BLaER1 (cell line): Measurements from ENCODE around the gene ARHGAP11A.

ENCODE experiments used
- H3K27ac ChIP-seq: shearing (Covaris generic); formaldehyde crosslinking; 2 replicates; pipeline ENCODE4 v1.8.1; 2022
- H3K27me3 ChIP-seq: shearing (Covaris generic); formaldehyde crosslinking; 2 replicates; pipeline ENCODE4 v1.8.1; 2022
- H3K36me3 ChIP-seq: shearing (Covaris generic); formaldehyde crosslinking; 2 replicates; pipeline ENCODE4 v1.8.1; 2022
- H3K4me1 ChIP-seq: shearing (Covaris generic); formaldehyde crosslinking; 2 replicates; pipeline ENCODE4 v1.8.1; 2022
- H3K4me2 ChIP-seq: shearing (Covaris generic); formaldehyde crosslinking; 2 replicates; pipeline ENCODE4 v1.8.1; 2022
- H3K4me3 ChIP-seq: shearing (Covaris generic); formaldehyde crosslinking; 2 replicates; pipeline ENCODE4 v1.8.1; 2022
- H3K9ac ChIP-seq: shearing (Covaris generic); formaldehyde crosslinking; 2 replicates; pipeline ENCODE4 v1.8.1; 2022
- H3K9me3 ChIP-seq: shearing (Covaris generic); formaldehyde crosslinking; 2 replicates; pipeline ENCODE4 v1.8.1; 2022
- H4K20me1 ChIP-seq: shearing (Covaris generic); formaldehyde crosslinking; 2 replicates; pipeline ENCODE4 v1.8.1; 2022
- Cebpa-rat ChIP-seq: shearing (Covaris generic); IDR thresholded peaks from 2 replicates; pipeline ENCODE4 v1.8.1; 2022

The ARHGAP11A gene

GRCh38 chr15:32636908-32637567, 21.7 kb downstream of the ARHGAP11A start:
- no peak overlapping the region for H3K4me3 ChIP-seq
- no peak for TF ChIP-seq Cebpa-rat
- no peaks in the 10 kb centered on the region for H3K9me3 ChIP-seq
- peaks cover 42% of the 10 kb centered on the region for H3K4me1 ChIP-seq
- H3K9ac ChIP-seq = no peak overlapping the region
- H3K4me2 ChIP-seq = peak overlapping the region; percentile 60
- H3K27me3 ChIP-seq = no peaks in the 10 kb centered on the region
- peaks cover 73% of the 10 kb centered on the region for H3K36me3 ChIP-seq
- H3K27ac ChIP-seq = no peak overlapping the region; the same call in 1 of the 2 replicates
- H4K20me1 ChIP-seq = no peaks in the 10 kb centered on the region

DNA sequence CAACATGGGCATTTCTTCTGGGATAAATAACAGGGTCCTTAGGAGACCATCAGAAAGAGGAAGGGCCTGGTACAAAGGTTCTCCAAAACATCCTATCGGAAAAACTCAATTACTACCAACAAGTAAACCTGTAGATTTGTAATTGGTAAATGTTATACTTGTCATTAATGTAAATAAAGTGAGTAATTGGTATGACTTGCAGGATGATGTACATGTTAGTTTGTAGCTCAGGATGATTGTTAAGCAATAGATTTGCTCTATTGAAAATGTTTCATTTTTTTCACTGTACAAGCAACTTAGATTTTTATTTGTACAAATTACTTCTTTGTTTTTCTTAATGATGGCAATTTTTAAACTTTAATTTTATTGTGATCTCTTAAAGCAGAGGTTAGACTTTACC, 22.4 kb downstream of the ARHGAP11A start:
- Histone ChIP-seq H3K9ac (no peak overlapping the region), H3K4me2 (peak overlapping the region; percentile 60), H3K36me3 (peaks cover 72% of the 10 kb centered on the region), H4K20me1 (no peaks in the 10 kb centered on the region), H3K9me3 (no peaks in the 10 kb centered on the region), H3K27me3 (no peaks in the 10 kb centered on the region), H3K4me1 (peaks cover 42% of the 10 kb centered on the region), H3K4me3 (no peak overlapping the region), H3K27ac (no peak overlapping the region)
- TF ChIP-seq Cebpa-rat = no peak

DNA sequence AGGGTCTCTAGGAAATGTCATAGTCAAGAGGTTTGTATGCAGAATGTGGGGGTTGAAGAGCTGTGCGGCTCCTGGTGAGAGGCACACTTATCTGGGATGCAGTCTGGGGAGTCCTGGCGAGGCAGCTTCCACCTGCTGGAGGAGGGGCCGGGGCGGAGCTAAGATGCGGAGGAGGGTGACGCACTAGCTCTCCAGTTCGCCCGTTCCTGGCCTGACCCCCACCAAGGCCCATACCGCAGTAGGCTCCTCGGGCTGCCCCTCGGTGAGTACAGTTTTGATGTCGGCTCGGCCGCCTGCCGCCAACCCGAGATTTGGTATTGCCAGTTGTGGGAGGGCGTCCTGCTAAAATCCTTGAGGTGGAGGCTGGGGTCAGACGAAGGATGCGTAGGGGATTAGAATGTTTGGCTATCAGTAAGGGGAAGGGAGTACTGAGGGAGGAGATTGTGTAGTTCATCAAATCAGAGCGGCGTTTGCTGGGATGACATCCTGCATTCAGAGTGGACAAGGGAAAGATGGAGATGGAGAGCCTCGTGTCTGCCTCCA, 26.3 kb downstream of the ARHGAP11A start, which contains the start of gene SCG5:
Gene SCG5 (plus strand): TSS at position 194 of the 543 bp plus-strand sequence. CDS start 1,883 bp downstream, outside the sequence.
- no peaks in the 10 kb centered on the region for H3K27me3 ChIP-seq
- no peak within 1 kb of the TSS for H3K27ac ChIP-seq
- no peaks in the 10 kb centered on the region for H3K9me3 ChIP-seq
- peaks cover 14% of the 10 kb centered on the region for H3K4me1 ChIP-seq
- H3K4me2 ChIP-seq = no peak within 1 kb of the TSS
- peaks cover 72% of the 10 kb centered on the region for H3K36me3 ChIP-seq
- no peak within 1 kb of the TSS for H3K4me3 ChIP-seq
- TF ChIP-seq Cebpa-rat = no peak
- H3K9ac ChIP-seq = no peak within 1 kb of the TSS
- no peaks in the 10 kb centered on the region for H4K20me1 ChIP-seq

- Histone ChIP-seq H3K4me2 (no peak overlapping the region), H3K36me3 (peaks cover 77% of the 10 kb centered on the region), H3K9me3 (no peaks in the 10 kb centered on the region), H4K20me1 (no peaks in the 10 kb centered on the region), H3K9ac (no peak overlapping the region), H3K27ac (no peak overlapping the region), H3K4me3 (no peak overlapping the region), H3K27me3 (no peaks in the 10 kb centered on the region), H3K4me1 (peaks cover 1% of the 10 kb centered on the region; the same call in 1 of the 2 replicates)
- TF ChIP-seq Cebpa-rat = no peak
Measured at GRCh38 chr15:32642667-32643435, 27.5 kb downstream of the ARHGAP11A start.

DNA sequence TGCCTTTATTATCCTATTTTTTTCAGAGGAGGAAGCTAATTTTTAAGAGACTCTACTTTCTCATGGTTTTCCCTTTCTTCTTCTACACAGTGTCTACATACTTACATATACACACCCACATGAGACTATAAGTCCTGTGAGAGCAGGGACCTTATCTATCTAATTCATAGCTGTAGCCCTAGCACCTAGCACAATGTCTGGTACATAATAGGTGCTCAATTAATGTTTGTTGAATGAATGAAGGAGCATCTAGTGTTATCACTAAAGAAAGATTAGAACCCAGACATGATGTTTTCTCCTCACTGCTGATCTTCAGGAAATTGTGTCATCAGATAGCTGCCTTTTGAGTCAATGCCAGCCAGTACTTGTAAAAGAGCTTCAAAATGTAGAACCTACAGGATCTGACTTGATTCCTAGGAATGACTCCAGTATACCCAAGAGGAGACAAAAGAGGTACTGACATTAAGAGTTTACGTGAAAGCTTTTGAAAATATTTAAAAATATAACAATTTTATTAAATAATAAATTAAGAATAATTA, 28.7 kb downstream of the ARHGAP11A start:
- no peak for TF ChIP-seq Cebpa-rat
- Histone ChIP-seq H3K9ac (no peak overlapping the region), H3K4me2 (no peak overlapping the region), H3K27me3 (no peaks in the 10 kb centered on the region), H3K4me3 (no peak overlapping the region), H3K4me1 (no peaks in the 10 kb centered on the region), H3K27ac (no peak overlapping the region), H3K9me3 (no peaks in the 10 kb centered on the region), H4K20me1 (no peaks in the 10 kb centered on the region), H3K36me3 (peaks cover 77% of the 10 kb centered on the region)

DNA sequence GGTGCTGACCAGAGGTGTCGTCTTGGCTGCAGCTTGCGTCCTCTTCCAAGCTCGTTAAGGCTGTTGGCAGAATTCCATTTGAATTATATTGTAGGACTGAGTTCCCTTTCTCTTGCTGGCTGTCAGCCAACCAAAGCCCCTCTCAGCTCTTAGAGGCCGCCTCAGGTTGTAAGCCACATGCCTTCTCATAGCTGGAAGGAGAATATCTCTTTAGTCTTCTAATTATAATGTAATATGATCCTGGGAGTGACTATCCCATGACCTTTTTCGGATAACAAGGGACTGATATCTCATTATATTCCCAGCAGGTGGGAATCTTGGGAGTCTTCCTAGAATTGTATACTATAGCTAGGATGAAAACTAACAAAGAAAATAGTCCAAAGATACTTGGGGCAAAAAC, 31.0 kb downstream of the ARHGAP11A start:
- no peak overlapping the region for H3K4me3 ChIP-seq
- no peak overlapping the region for H3K9ac ChIP-seq
- no peaks in the 10 kb centered on the region for H4K20me1 ChIP-seq
- no peak overlapping the region for H3K4me2 ChIP-seq
- H3K9me3 ChIP-seq = no peaks in the 10 kb centered on the region
- H3K36me3 ChIP-seq = peaks cover 69% of the 10 kb centered on the region
- no peak for TF ChIP-seq Cebpa-rat
- H3K27ac ChIP-seq = no peak overlapping the region
- H3K4me1 ChIP-seq = peaks cover 3% of the 10 kb centered on the region; the same call in 1 of the 2 replicates
- no peaks in the 10 kb centered on the region for H3K27me3 ChIP-seq

DNA sequence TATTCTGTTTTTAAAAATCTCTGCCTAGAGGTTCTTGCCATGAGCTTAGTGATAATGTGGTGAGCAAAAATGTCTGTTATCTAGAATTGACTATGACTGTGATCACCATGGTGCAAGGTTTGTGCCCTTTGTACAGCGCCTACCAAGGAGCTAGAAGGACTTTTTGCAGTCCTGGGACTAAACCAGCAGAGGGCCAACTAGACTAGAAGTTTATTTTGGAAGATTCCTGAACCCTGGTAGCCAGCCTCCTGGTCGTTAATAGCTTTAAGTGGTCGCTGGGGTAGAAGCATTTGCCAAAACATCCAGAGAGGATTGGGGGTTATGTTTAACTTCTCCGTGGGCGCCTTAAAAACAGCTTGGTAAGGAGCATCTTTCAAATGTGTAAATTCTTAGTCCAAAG, 34.0 kb downstream of the ARHGAP11A start:
- TF ChIP-seq Cebpa-rat = no peak
- no peak overlapping the region for H3K4me2 ChIP-seq
- peaks cover 3% of the 10 kb centered on the region; the same call in 1 of the 2 replicates for H3K4me1 ChIP-seq
- H4K20me1 ChIP-seq = no peaks in the 10 kb centered on the region
- no peak overlapping the region for H3K9ac ChIP-seq
- H3K27ac ChIP-seq = no peak overlapping the region
- H3K4me3 ChIP-seq = no peak overlapping the region
- no peaks in the 10 kb centered on the region for H3K9me3 ChIP-seq
- no peaks in the 10 kb centered on the region for H3K27me3 ChIP-seq
- H3K36me3 ChIP-seq = peaks cover 80% of the 10 kb centered on the region

GRCh38 chr15:32651229-32651837, 36.0 kb downstream of the ARHGAP11A start:
- Histone ChIP-seq H4K20me1 (no peaks in the 10 kb centered on the region), H3K4me3 (no peak overlapping the region), H3K36me3 (peaks cover 80% of the 10 kb centered on the region), H3K27me3 (no peaks in the 10 kb centered on the region), H3K4me2 (no peak overlapping the region), H3K27ac (no peak overlapping the region), H3K4me1 (peaks cover 14% of the 10 kb centered on the region), H3K9ac (no peak overlapping the region), H3K9me3 (no peaks in the 10 kb centered on the region)
- TF ChIP-seq Cebpa-rat = no peak

- peaks cover 78% of the 10 kb centered on the region for H3K36me3 ChIP-seq
- no peak overlapping the region for H3K4me2 ChIP-seq
- H3K9me3 ChIP-seq = no peaks in the 10 kb centered on the region
- peaks cover 19% of the 10 kb centered on the region for H3K4me1 ChIP-seq
- H4K20me1 ChIP-seq = no peaks in the 10 kb centered on the region
- H3K27ac ChIP-seq = no peak overlapping the region
- H3K9ac ChIP-seq = no peak overlapping the region
- no peak for TF ChIP-seq Cebpa-rat
- no peaks in the 10 kb centered on the region for H3K27me3 ChIP-seq
- no peak overlapping the region for H3K4me3 ChIP-seq
Measured at GRCh38 chr15:32652178-32652577, 36.9 kb downstream of the ARHGAP11A start.
